Gastrocnemius medialis (tissue), 4 donors: ENCODE data around the gene ANO9.

Experiments used
- CTCF ChIP-seq, 5 experiments: fragments of 450-650 bp in 3 of 5; fragments of 200-600 bp in 2 of 5; sonication (generic) in 2 of 5; IDR thresholded peaks in 4 of 5; conservative IDR thresholded peaks in 1 of 5; 1 replicate in 4 of 5; 2 replicates in 1 of 5; pipeline ENCODE4 v1.5.1; 2016 to 2019; ENCODE audit warnings: antibody characterized with exemption in 5 of 5, mild to moderate bottlenecking in 3 of 5, moderate library complexity in 3 of 5
- POLR2A ChIP-seq, 2 donors: fragments of 450-650 bp; IDR thresholded peaks; one replicate each; pipeline ENCODE4 v1.6.1; 2017; ENCODE audit warnings: antibody characterized with exemption in 2 of 2, mild to moderate bottlenecking in 2 of 2, moderate library complexity in 2 of 2

GRCh38 chr11:404551-405264, 37.1 kb downstream of the ANO9 start:
- TF ChIP-seq CTCF (IDR thresholded peaks at IDR 0.05 in 4 of 5, conservative IDR thresholded peaks at IDR 0.05 in 1 of 5): no peak
- no peak for TF ChIP-seq POLR2A (IDR thresholded peaks at IDR 0.05)
